HG03439 (cell line): ENCODE measurements around the gene SMARCD3.

Experiments used
- ATAC-seq: cut with Tn5 transposase; IDR thresholded peaks from one replicate; pipeline ENCODE4 v1.9.1; 2021; ENCODE audit warnings: mild to moderate bottlenecking, moderate library complexity; ENCODE audit not compliant: unreplicated experiment

Gene SMARCD3

GRCh38 chr7:151249034-151249731 lies 689 bp upstream of the SMARCD3 start:
- ATAC-seq = no peak

DNA sequence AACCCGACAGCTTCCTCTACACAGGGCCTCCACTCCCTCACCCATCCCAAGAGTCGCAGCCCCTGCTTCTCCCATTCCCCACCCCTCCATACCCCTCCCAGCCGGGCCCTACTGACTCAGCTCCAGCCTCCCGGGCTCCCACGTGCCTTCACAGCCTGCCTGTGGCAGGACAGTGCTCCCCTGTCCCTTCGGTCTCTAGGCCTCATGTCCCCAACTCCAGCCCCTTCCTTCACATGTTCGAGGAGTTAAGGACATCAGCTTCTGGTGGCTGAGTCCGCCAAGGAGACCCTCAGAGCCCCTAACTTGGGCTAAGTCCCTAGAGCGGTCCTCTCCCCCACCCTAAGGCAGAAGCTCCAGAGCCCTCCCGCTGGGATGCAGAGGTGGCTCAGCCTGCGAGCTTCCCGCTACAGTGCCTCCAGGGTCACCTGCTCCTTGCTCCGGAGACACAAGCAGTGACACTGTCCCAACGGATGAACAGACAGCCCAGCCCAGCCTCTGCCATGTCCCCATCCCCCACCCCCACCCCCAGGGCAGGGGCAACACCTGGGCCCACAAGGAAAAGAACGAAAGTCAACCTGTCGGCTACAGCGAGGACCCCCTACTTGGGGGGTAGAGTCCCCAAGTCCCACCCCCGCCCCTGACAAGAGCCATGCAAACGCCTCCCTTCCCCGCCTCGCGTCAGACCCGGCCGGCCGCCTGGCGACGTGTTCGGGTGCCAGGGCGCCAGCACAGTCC lies 716 bp downstream of the SMARCD3 start:
- no peak for ATAC-seq

GRCh38 chr7:151246851-151247580 lies 1.5 kb downstream of the SMARCD3 start:
- no peak for ATAC-seq

DNA sequence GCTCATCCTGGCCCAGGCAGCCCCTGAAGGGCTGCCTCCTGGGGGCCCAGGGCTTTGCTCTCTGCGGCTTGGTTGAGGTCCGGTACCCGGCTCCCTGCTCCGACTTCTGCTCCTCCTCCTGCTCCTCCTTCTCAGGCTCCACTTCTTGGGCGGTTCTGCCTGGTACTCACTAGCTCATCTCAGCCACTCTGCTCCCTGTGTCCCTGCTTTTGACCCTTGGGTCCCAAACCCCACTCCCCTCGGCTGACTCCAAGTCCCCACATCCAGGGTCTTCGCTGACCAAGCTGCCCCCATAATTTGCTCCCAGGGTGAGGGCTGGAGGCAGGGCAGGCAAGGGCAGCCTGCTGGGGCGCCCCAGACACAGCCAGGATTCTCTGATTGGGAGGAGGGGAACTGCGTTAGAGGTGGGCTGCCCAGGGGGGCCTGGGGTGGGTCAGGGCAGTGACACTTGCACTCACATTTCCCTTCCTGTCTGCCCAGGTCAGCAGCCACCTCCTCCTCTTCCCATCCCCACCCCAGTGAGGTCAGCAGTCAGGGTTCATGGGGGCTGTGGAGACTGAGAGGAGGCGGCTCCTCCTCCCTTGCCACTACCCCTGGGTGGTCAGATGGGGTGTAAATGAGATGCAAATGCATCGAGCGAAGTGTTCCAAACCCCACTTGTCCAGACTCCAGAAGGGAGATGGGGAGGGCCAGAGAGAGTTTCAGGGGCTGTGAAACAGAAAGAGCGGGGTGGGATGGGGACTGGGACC lies 2.2 kb downstream of the SMARCD3 start:
- no peak for ATAC-seq

- no peak for ATAC-seq
Observed at GRCh38 chr7:151245360-151246101, 3.0 kb downstream of the SMARCD3 start.

DNA sequence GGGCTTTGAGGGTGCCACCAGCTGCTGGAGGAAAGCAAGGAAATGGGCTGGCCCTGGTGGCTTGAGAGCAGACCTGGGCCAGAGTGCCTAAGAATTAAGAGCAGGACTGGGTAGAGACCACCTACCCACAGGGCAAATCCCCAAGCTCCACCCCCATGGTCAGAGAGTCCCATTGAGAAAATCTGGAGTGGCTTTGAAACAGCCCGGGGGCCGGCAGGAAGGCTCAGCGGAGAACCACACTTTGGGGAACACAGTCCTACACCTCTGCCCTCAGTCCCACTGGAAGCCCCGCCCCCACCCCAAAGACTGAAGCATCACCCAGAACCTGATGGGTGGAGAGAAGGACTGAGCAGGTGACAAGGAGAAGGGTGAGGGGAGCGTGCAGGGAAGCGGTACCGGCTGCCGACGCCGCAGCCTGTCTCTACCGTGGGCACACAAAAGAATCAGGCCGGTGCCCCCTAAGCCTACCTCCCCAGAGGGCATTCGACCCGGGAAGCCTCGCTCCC lies 3.6 kb downstream of the SMARCD3 start:
- no peak for ATAC-seq

GRCh38 chr7:151244196-151244840 lies 4.2 kb downstream of the SMARCD3 start:
- no peak for ATAC-seq

GRCh38 chr7:151243408-151244195 lies 4.9 kb downstream of the SMARCD3 start:
- no peak for ATAC-seq

- ATAC-seq = no peak
Observed at GRCh38 chr7:151243045-151243349, 5.5 kb downstream of the SMARCD3 start.

DNA sequence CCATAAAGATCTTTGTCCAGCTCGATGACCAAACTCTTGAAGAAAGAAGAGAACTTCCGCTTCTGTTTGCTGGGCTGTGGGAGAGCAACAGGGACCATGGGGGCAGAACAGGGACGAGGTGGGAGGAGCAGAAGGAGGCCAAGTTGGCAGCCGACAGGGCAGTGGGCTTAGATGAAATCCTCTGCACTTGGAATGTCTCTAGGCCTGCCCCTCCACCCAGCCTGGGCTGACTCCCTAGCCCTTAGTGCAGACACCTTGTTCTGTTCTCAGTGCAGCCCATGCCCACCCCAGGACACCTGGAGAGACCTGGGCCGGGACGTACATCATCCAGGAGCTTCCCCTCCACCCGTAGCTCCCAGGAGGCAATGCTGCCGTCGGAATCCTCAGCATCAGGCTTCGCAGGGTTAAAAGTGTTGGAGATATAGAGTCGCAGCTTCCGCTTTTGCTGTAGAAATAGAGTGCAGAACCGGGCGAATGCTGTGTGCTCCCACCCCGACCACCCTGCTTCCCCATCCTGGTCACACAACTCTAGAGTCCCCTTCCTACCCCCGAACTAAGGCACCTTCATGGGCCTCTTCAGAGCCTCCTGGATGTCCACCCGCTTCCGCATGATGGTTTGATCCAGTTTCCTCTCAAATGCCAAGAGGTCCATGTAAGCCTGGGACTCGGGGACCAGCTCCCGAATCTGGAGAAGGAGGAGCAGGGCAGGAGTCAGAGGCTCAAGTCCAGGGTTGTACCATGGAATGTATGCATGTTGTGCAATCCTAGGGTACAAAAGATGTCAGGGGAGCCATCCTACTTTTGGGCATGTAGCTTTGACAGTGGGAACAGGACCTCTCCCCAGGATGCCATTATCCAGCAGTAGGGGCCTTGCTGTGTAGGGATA lies 6.1 kb downstream of the SMARCD3 start:
- ATAC-seq = no peak

DNA sequence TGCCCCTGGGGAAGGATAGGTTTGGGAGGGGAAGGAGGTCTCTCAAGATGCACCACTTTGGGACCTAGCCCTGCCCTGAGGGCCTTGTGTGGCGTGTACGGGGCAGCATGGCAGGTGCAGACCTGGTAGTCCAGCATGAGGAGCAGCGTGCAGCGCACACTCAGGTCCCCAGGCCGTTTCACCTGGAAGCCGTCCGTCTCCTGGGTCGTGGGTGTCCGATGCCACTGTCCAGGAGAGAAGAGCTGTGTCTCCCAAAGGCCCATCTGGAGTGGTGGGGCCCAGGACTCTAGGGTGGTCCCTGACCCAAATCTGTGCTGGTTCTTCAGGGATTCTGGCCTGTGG lies 6.8 kb downstream of the SMARCD3 start:
- ATAC-seq = no peak

DNA sequence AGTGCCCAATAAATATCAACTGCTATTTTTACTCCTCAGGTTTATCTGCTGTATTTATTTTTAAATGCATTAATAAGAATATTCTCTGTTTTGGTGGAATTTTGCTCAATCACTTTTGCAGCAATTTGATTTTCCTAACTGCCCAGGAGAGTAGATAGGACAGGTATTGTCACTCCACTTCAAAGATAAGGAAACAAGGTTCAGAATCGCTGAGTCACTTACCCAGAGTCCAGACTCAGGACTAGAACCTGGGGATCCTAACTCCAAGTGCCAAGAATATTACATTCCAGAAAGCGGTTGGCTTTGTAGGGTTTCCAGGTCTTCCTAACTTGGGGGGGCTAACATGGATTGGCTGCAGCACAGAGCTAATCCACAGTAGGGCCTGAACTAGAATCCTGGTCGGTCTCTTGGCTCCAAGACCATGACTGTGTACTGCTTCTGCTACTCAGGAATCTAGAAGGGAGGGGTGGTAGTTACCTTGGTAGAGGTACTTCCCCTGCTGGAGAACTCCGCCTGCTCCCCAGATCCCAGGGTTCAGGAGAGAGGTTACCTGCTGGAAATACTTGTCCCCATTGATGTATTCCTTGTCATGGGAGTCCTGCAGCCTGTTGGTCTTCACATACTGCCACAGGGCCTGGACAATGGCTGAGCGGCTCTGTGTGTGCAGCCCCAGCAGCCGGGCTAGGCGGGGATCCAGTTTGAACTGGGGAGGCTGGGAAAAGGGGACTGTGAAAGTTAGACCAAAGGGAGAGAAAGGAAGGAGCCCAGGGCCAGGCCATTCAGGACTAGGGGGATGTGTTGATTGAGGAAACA lies 7.3 kb downstream of the SMARCD3 start:
- ATAC-seq = no peak

DNA sequence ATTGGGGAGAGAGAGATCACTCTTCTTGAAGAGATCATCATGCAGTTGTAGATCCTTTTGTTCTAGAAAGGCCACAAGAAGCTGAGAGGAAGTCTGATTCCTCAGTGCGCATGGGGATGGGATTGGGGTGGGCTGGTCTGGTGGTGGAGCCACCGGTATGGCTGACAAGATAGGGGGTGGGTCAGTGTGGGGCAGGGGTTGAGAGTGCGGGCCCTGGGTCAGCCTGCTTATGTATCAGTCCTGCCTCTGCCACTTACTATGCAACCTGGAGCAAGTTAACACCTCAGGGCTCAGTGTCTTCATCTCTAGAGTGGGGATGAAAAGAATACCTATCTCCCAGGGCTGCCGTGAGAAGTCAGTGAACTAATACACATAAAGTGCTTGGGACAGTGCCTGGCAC lies 8.0 kb downstream of the SMARCD3 start:
- no peak for ATAC-seq

- no peak for ATAC-seq
Observed at GRCh38 chr7:151239837-151240459, 8.5 kb downstream of the SMARCD3 start.

- ATAC-seq = no peak
Observed at GRCh38 chr7:151238924-151239836, 9.3 kb downstream of the SMARCD3 start.
